ENCODE results near the gene PIGL. TPM values are rescaled to one million over a fixed set of nuclear protein-coding genes. Genes with fewer than 3 reads are reported as not detected.
A peak's percentile ranks its signal among the peaks of the same experiment; 100 is the strongest.

PIGL gene
- total and polyA plus RNA-seq, 4 donors = 24.0 to 39.7 (median 27.8) TPM

GRCh38 chr17:16353317-16354174 is 136.5 kb downstream of the PIGL start, which contains the start of gene CENPV:
Gene CENPV (minus strand): TSS chr17:16353469. CDS start chr17:16353436, 33 bp downstream.
- peaks cover 5% of the 10 kb centered on the region for H3K27me3 ChIP-seq (ENCODE audit: control insufficient read depth, insufficient read depth, low read length)
- H3K36me3 ChIP-seq (ENCODE audit: control insufficient read depth, insufficient read depth, low read length) = peaks cover 10% of the 10 kb centered on the region
- no peaks in the 10 kb centered on the region for H3K9me3 ChIP-seq (ENCODE audit: control insufficient read depth, insufficient read depth, low read length)
- H3K27ac ChIP-seq (ENCODE audit: low read depth, low read length) = peak within 1 kb of the TSS; percentile 78
- H3K4me3 ChIP-seq (ENCODE audit: low read depth, low read length) = peak within 1 kb of the TSS; percentile 49
- DNase-seq (ENCODE audit: low read depth in 4 of 6, low spot score in 6 of 6) = peak in 3 of 6 donors; percentile 29 to 85 (median 79)
- H3K4me1 ChIP-seq (ENCODE audit: control insufficient read depth, insufficient read depth, low read length) = peaks cover 17% of the 10 kb centered on the region
- 10% methylated on average over 75 of the region's 83 CpGs for WGBS (ENCODE audit: insufficient coverage)

GRCh38 chr17:16354585-16354984 is 137.6 kb downstream of the PIGL start:
- H3K27me3 ChIP-seq (ENCODE audit: control insufficient read depth, insufficient read depth, low read length) = peaks cover 5% of the 10 kb centered on the region
- H3K4me1 ChIP-seq (ENCODE audit: control insufficient read depth, insufficient read depth, low read length) = peaks cover 17% of the 10 kb centered on the region
- H3K27ac ChIP-seq (ENCODE audit: low read depth, low read length) = no peak overlapping the region
- WGBS (ENCODE audit: insufficient coverage) = 83% methylated on average over 4 of the region's 14 CpGs
- peaks cover under 1% of the 10 kb centered on the region for H3K36me3 ChIP-seq (ENCODE audit: control insufficient read depth, insufficient read depth, low read length)
- no peak for DNase-seq (ENCODE audit: low read depth in 4 of 6, low spot score in 6 of 6)
- H3K4me3 ChIP-seq (ENCODE audit: low read depth, low read length) = no peak overlapping the region
- no peaks in the 10 kb centered on the region for H3K9me3 ChIP-seq (ENCODE audit: control insufficient read depth, insufficient read depth, low read length)

GRCh38 chr17:16358394-16358793 is 141.4 kb downstream of the PIGL start:
- no peaks in the 10 kb centered on the region for H3K36me3 ChIP-seq (ENCODE audit: control insufficient read depth, insufficient read depth, low read length)
- DNase-seq (ENCODE audit: low read depth in 4 of 6, low spot score in 6 of 6) = no peak
- peaks cover 6% of the 10 kb centered on the region for H3K4me1 ChIP-seq (ENCODE audit: control insufficient read depth, insufficient read depth, low read length)
- H3K9me3 ChIP-seq (ENCODE audit: control insufficient read depth, insufficient read depth, low read length) = no peaks in the 10 kb centered on the region
- no peak overlapping the region for H3K27ac ChIP-seq (ENCODE audit: low read depth, low read length)
- H3K4me3 ChIP-seq (ENCODE audit: low read depth, low read length) = no peak overlapping the region
- no peaks in the 10 kb centered on the region for H3K27me3 ChIP-seq (ENCODE audit: control insufficient read depth, insufficient read depth, low read length)

GRCh38 chr17:16361874-16362273 is 144.9 kb downstream of the PIGL start:
- Histone ChIP-seq H3K36me3 (ENCODE audit: control insufficient read depth, insufficient read depth, low read length) (no peaks in the 10 kb centered on the region), H3K4me3 (ENCODE audit: low read depth, low read length) (no peak overlapping the region), H3K27me3 (ENCODE audit: control insufficient read depth, insufficient read depth, low read length) (no peaks in the 10 kb centered on the region), H3K4me1 (ENCODE audit: control insufficient read depth, insufficient read depth, low read length) (peaks cover 5% of the 10 kb centered on the region), H3K9me3 (ENCODE audit: control insufficient read depth, insufficient read depth, low read length) (no peaks in the 10 kb centered on the region), H3K27ac (ENCODE audit: low read depth, low read length) (no peak overlapping the region)
- DNase-seq (ENCODE audit: low read depth in 4 of 6, low spot score in 6 of 6) = no peak
- WGBS (ENCODE audit: insufficient coverage) = 83% methylated on average over 7 of the region's 8 CpGs

DNA sequence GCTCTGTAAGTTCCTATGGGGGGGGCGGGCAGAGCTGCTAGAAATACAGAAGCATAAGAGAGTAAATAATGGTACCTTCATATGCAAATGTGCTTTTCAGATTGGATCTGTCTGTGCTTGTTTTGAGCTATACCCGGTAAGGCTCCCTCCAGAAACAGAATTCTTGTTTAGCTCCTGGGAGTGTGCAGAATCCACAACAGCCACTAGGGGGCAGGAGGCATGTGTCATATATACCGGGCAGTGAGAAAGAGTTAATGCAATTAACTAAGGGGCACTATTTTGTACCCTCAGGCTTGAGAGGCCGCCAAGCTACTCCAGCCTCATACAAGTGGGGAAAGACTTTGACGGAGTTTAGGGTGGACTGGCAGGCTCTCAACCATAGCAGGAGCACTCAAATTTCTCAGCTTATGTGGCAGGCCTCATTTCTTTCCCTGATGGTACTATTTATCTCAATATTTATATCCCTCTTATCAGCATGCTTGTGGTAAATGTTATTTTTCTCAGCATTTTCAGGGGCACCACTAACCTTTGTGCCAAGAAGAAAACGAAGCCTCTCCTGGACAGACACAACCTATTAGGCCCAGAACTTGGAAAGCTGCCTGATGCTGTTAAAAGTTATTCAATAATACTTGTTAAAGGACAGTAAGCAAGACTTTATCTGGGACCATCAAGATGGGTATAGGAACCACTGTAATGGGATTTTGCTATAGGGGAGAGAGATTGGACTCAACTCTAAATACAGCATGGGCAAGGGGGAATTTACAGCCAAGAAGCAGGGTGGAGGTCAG is 146.9 kb downstream of the PIGL start:
- H3K4me1 ChIP-seq (ENCODE audit: control insufficient read depth, insufficient read depth, low read length) = peaks cover 5% of the 10 kb centered on the region
- peak in 4 of 6 donors; percentile 58 to 91 (median 80) for DNase-seq (ENCODE audit: low read depth in 4 of 6, low spot score in 6 of 6)
- no peaks in the 10 kb centered on the region for H3K36me3 ChIP-seq (ENCODE audit: control insufficient read depth, insufficient read depth, low read length)
- no peaks in the 10 kb centered on the region for H3K27me3 ChIP-seq (ENCODE audit: control insufficient read depth, insufficient read depth, low read length)
- H3K9me3 ChIP-seq (ENCODE audit: control insufficient read depth, insufficient read depth, low read length) = no peaks in the 10 kb centered on the region
- 7% methylated on average over 3 of the region's 6 CpGs for WGBS (ENCODE audit: insufficient coverage)
- H3K27ac ChIP-seq (ENCODE audit: low read depth, low read length) = peak overlapping the region; percentile 10
- H3K4me3 ChIP-seq (ENCODE audit: low read depth, low read length) = no peak overlapping the region

DNA sequence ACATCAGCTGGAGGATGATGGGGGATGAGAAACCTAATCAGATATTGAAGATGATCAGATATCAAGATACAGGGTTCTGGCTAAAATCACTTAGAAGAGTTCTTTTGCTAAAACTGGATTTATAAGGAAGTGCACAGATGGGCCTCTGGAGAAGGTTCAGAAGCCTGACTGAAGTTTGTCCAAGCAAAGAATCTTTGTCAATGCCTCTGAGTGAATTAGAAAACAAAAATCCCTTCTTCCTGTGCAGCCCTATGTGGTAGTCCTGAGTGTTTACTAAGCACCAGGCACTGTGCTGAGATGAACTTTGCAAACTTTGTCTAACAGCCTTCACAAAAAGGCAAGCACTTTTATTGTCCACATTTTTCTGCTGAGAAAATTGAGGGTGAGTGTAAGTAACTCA is 147.6 kb downstream of the PIGL start:
- no peaks in the 10 kb centered on the region for H3K9me3 ChIP-seq (ENCODE audit: control insufficient read depth, insufficient read depth, low read length)

GRCh38 chr17:16371742-16372141 is 154.7 kb downstream of the PIGL start:
- no peak for DNase-seq (ENCODE audit: low read depth in 4 of 6, low spot score in 6 of 6)
- Histone ChIP-seq H3K4me1 (ENCODE audit: control insufficient read depth, insufficient read depth, low read length) (no peaks in the 10 kb centered on the region), H3K27ac (ENCODE audit: low read depth, low read length) (no peak overlapping the region), H3K27me3 (ENCODE audit: control insufficient read depth, insufficient read depth, low read length) (no peaks in the 10 kb centered on the region), H3K4me3 (ENCODE audit: low read depth, low read length) (no peak overlapping the region), H3K9me3 (ENCODE audit: control insufficient read depth, insufficient read depth, low read length) (no peaks in the 10 kb centered on the region), H3K36me3 (ENCODE audit: control insufficient read depth, insufficient read depth, low read length) (no peaks in the 10 kb centered on the region)
- no CpG with 5 or more reads among the region's 5 CpGs for WGBS (ENCODE audit: insufficient coverage)

More for the DNA sequence above, 147.6 kb downstream of the PIGL start:
- no peak for DNase-seq (ENCODE audit: low read depth in 4 of 6, low spot score in 6 of 6)
- H3K36me3 ChIP-seq (ENCODE audit: control insufficient read depth, insufficient read depth, low read length) = no peaks in the 10 kb centered on the region
- peak overlapping the region; percentile 10 for H3K27ac ChIP-seq (ENCODE audit: low read depth, low read length)
- H3K4me3 ChIP-seq (ENCODE audit: low read depth, low read length) = no peak overlapping the region
- H3K4me1 ChIP-seq (ENCODE audit: control insufficient read depth, insufficient read depth, low read length) = peaks cover 5% of the 10 kb centered on the region
- H3K27me3 ChIP-seq (ENCODE audit: control insufficient read depth, insufficient read depth, low read length) = no peaks in the 10 kb centered on the region

DNA sequence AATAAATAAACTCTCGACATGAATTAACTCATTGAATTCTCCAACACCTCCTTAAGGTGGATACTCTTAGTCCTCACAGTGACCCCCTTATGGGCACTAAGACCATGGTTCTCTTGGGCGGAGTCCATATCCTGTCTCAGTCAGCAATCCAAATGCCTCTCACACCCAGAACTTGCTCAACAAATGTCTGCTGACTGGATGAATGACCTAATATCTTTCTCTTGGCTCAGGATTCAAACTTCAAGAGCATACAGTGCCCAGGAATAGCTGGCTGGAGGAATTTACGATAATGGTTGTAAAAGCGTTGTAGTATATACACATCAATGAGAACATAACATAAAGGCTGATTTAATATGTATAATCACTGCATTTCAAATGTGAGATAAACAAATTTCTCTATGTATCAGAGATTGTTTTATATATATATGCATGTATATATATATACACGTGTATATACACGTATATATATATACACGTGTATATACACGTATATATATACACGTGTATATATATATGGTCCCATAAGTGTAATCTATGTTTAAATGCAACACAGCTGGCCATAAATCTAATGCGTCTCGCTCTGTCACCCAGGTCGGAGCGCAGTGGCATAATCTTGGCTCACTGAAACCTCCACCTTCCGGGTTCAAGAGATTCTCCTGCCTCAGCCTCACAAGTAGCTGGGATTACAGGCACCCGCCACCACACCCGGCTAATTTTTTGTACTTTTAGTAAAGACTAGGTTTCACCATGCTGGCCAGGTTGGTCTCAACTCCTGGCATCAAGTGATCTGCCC is 157.3 kb downstream of the PIGL start:
- Histone ChIP-seq H3K4me1 (ENCODE audit: control insufficient read depth, insufficient read depth, low read length) (peaks cover 7% of the 10 kb centered on the region), H3K27ac (ENCODE audit: low read depth, low read length) (no peak overlapping the region), H3K27me3 (ENCODE audit: control insufficient read depth, insufficient read depth, low read length) (no peaks in the 10 kb centered on the region), H3K4me3 (ENCODE audit: low read depth, low read length) (no peak overlapping the region), H3K36me3 (ENCODE audit: control insufficient read depth, insufficient read depth, low read length) (no peaks in the 10 kb centered on the region), H3K9me3 (ENCODE audit: control insufficient read depth, insufficient read depth, low read length) (no peaks in the 10 kb centered on the region)
- peak in 1 of 6 donors; percentile 53 for DNase-seq (ENCODE audit: low read depth in 4 of 6, low spot score in 6 of 6)
- 85% methylated on average over 7 of the region's 16 CpGs for WGBS (ENCODE audit: insufficient coverage)

All from spinal cord (tissue), 10 donors.